Middle frontal gyrus (tissue), 1 donor: ENCODE measurements around the gene BDKRB1.

Source experiments
- DNase-seq: peaks from one replicate; pipeline ENCODE4 v3.0.0-alpha.2; 2015; ENCODE audit warnings: low spot score; ENCODE audit errors: extremely low spot score

The BDKRB1 gene

GRCh38 chr14:96255501-96256366, at the start of gene BDKRB1:
Gene BDKRB1 (plus strand): TSS chr14:96256210. CDS start chr14:96263683, 7,473 bp downstream.
- no peak for DNase-seq

- no peak for DNase-seq
These were observed 49.5 kb upstream of the BDKRB1 start for GRCh38 chr14:96206461-96206860.

- no peak for DNase-seq
These were observed 48.3 kb upstream of the BDKRB1 start for GRCh38 chr14:96207686-96208085.

GRCh38 chr14:96208739-96209138, 47.3 kb upstream of the BDKRB1 start:
- DNase-seq: no peak

GRCh38 chr14:96212140-96212539, 43.9 kb upstream of the BDKRB1 start:
- DNase-seq: no peak

GRCh38 chr14:96212896-96213295, 43.1 kb upstream of the BDKRB1 start:
- DNase-seq: no peak

- no peak for DNase-seq
These were observed 42.0 kb upstream of the BDKRB1 start for GRCh38 chr14:96213871-96214465.

GRCh38 chr14:96214793-96215192, 41.2 kb upstream of the BDKRB1 start:
- DNase-seq: no peak

GRCh38 chr14:96215452-96216244, 40.4 kb upstream of the BDKRB1 start:
- DNase-seq: no peak

- DNase-seq: no peak
These were observed 39.4 kb upstream of the BDKRB1 start for GRCh38 chr14:96216627-96217026.

GRCh38 chr14:96217376-96217913, 38.6 kb upstream of the BDKRB1 start:
- no peak for DNase-seq

- no peak for DNase-seq
These were observed 34.8 kb upstream of the BDKRB1 start for GRCh38 chr14:96221109-96221650.

GRCh38 chr14:96221841-96222240, 34.2 kb upstream of the BDKRB1 start:
- no peak for DNase-seq

GRCh38 chr14:96224480-96225096, 31.4 kb upstream of the BDKRB1 start:
- DNase-seq: no peak

- no peak for DNase-seq
These were observed 30.8 kb upstream of the BDKRB1 start for GRCh38 chr14:96225213-96225612.

GRCh38 chr14:96225745-96226151, 30.3 kb upstream of the BDKRB1 start:
- DNase-seq: no peak

GRCh38 chr14:96227428-96227827, 28.6 kb upstream of the BDKRB1 start:
- DNase-seq: no peak

GRCh38 chr14:96229315-96229714, 26.7 kb upstream of the BDKRB1 start:
- no peak for DNase-seq

- no peak for DNase-seq
These were observed 25.0 kb upstream of the BDKRB1 start for GRCh38 chr14:96231056-96231455.

GRCh38 chr14:96231526-96232130, 24.4 kb upstream of the BDKRB1 start:
- no peak for DNase-seq

GRCh38 chr14:96232506-96232905, 23.5 kb upstream of the BDKRB1 start:
- DNase-seq: no peak
